K562 (cell line): ENCODE measurements around the gene LANCL1. TPM values are rescaled to one million over a fixed set of nuclear protein-coding genes. Genes with fewer than 3 reads are reported as not detected.

Experiments used
- ATAC-seq: fragments of 200-7000 bp; cut with Tn5 transposase; 3 replicates; pipeline ENCODE4 v1.9.1; 2020; ENCODE audit warnings: moderate library complexity
- BruUV-seq: library from RNA; stranded (reverse); fragments of 400-500 nt; replicated peaks from 2 replicates; lab custom pipeline; 2021; lab: Mats Ljungman, UMichigan
- CTCF ChIA-PET: fragments of 300-600 bp; formaldehyde crosslinking; extraction: SDS; loops from one replicate; lab custom pipeline; 2021; ENCODE audit warnings: low intra/inter-chr PET ratio; lab: Yijun Ruan, JAX
- POLR2A ChIA-PET: fragments of 300-600, 350-650 bp; sonication (Branson Sonifier 250); formaldehyde crosslinking; extraction: SDS; loops from one replicate; lab custom pipeline; 2021; ENCODE audit warnings: antibody characterized with exemption, inconsistent platforms; lab: Yijun Ruan, JAX
- DNase-seq, 4 experiments: peaks; one replicate each; pipeline versions ENCODE4 v3.0.0 to v3.0.0-alpha.2; 2011 to 2018; ENCODE audit warnings: low spot score in 3 of 4, mixed read lengths in 3 of 4; ENCODE audit errors: extremely low read depth in 1 of 4
- FAIRE-seq: peaks from 2 replicates; lab custom pipeline; 2011; peaks lifted over from hg19 to GRCh38; lab: Jason Lieb, UNC
- H2AFZ ChIP-seq: 2 replicates; pipeline ENCODE4 v1.6.0; 2011; ENCODE audit warnings: low read depth, low read length, control low read depth, inconsistent platforms
- H3K27ac ChIP-seq: fragments of 200-600 bp; 3 replicates; pipeline ENCODE4 v1.8.0; 2011; ENCODE audit warnings: low read depth, mild to moderate bottlenecking, control low read depth, inconsistent platforms, low read length, moderate library complexity, mixed read lengths; ENCODE audit errors: extremely low read depth
- H3K27me3 ChIP-seq, 2 experiments: fragments of 300-600 bp in 1 of 2; 2 replicates in 1 of 2; 3 replicates in 1 of 2; pipeline versions ENCODE4 v1.6.0 to v1.8.0; 2011; ENCODE audit warnings: inconsistent platforms in 2 of 2, low read length in 2 of 2, mild to moderate bottlenecking in 1 of 2, mixed read lengths in 1 of 2, moderate library complexity in 1 of 2; ENCODE audit not compliant: control insufficient read depth in 2 of 2, insufficient read depth in 2 of 2
- H3K36me3 ChIP-seq: fragments of 300-600 bp; 3 replicates; pipeline ENCODE4 v1.8.0; 2011; ENCODE audit warnings: mild to moderate bottlenecking, low read length, inconsistent platforms; ENCODE audit not compliant: control insufficient read depth, insufficient read depth
- H3K4me1 ChIP-seq, 2 experiments: fragments of 200-600 bp in 1 of 2; replicated peaks in 1 of 2; 2 replicates in 1 of 2; 3 replicates in 1 of 2; pipeline versions ENCODE4 v1.5.1 to v1.8.0; 2011; ENCODE audit warnings: inconsistent platforms in 2 of 2, low read length in 2 of 2, mild to moderate bottlenecking in 1 of 2, mixed read lengths in 1 of 2, moderate library complexity in 1 of 2; ENCODE audit not compliant: control insufficient read depth in 2 of 2, insufficient read depth in 2 of 2
- H3K4me2 ChIP-seq: 2 replicates; pipeline ENCODE4 v1.6.1; 2011; ENCODE audit warnings: low read length, control low read depth, inconsistent platforms, mixed read lengths; ENCODE audit not compliant: insufficient read depth
- H3K4me3 ChIP-seq: fragments of 200-600 bp; sonication (generic), shearing (Covaris generic); 2 replicates; pipeline ENCODE4 v1.5.1; 2016; ENCODE audit warnings: control low read depth, inconsistent platforms
- H3K79me2 ChIP-seq: fragments of 200-600 bp; 3 replicates; pipeline ENCODE4 v1.8.0; 2011; ENCODE audit warnings: low read length, inconsistent platforms; ENCODE audit not compliant: control insufficient read depth, insufficient read depth
- H3K9ac ChIP-seq, 2 experiments: 2 replicates each; pipeline versions ENCODE4 v1.6.0 to v1.6.1; 2011; ENCODE audit warnings: low read depth in 2 of 2, low read length in 2 of 2, control low read depth in 1 of 2, inconsistent platforms in 1 of 2, mild to moderate bottlenecking in 1 of 2, mixed read lengths in 1 of 2; ENCODE audit not compliant: insufficient read depth in 1 of 2
- H3K9me1 ChIP-seq: one replicate; pipeline ENCODE4 v1.6.0; 2011; ENCODE audit warnings: inconsistent platforms, mild to moderate bottlenecking, low read length, moderate library complexity; ENCODE audit not compliant: control insufficient read depth, insufficient read depth
- H3K9me3 ChIP-seq: replicated peaks from 2 replicates; pipeline ENCODE4 v1.5.1; 2011; ENCODE audit warnings: low read depth, low read length, inconsistent platforms; ENCODE audit not compliant: control insufficient read depth, insufficient read depth
- H4K20me1 ChIP-seq: replicated peaks from 2 replicates; pipeline ENCODE4 v1.6.1; 2011; ENCODE audit warnings: low read length, inconsistent platforms, mixed read lengths; ENCODE audit not compliant: control insufficient read depth, insufficient read depth
- CCAR2 ChIP-seq: fragments of 200-400 bp; formaldehyde crosslinking; IDR thresholded peaks from 2 replicates; pipeline ENCODE4 v1.6.1; 2017; ENCODE audit warnings: mild to moderate bottlenecking, low read depth, low read length
- CHCHD3 ChIP-seq: fragments of 250-450 bp; sonication (Bioruptor Pico); IDR thresholded peaks from 2 replicates; pipeline ENCODE4 v2.1.2; 2022; ENCODE audit warnings: mild to moderate bottlenecking
- CHD1 ChIP-seq: fragments of 200-600 bp; sonication (generic); IDR thresholded peaks from one replicate; pipeline ENCODE4 v1.6.1; 2012; ENCODE audit warnings: mild to moderate bottlenecking, moderate library complexity, low read length, inconsistent platforms
- DEAF1 ChIP-seq: fragments of 450-650 bp; formaldehyde crosslinking; IDR thresholded peaks from 2 replicates; pipeline ENCODE4 v1.4.0; 2020; ENCODE audit warnings: mild to moderate bottlenecking, moderate library complexity
- ELF4 ChIP-seq: fragments of 450-650 bp; formaldehyde crosslinking; IDR thresholded peaks from 2 replicates; pipeline ENCODE4 v1.4.0; 2022; ENCODE audit warnings: missing genetic modification characterization
- NEUROD1 ChIP-seq: fragments of 150-350 bp; IDR thresholded peaks from 2 replicates; pipeline ENCODE4 v1.6.1; 2014; ENCODE audit warnings: borderline replicate concordance, low read length, low read depth; ENCODE audit not compliant: partially characterized antibody
- PCBP1 ChIP-seq: fragments of 200-400 bp; formaldehyde crosslinking; IDR thresholded peaks from 2 replicates; pipeline ENCODE4 v1.6.1; 2018; ENCODE audit warnings: mild to moderate bottlenecking, low read depth, low read length; ENCODE audit not compliant: poor library complexity, severe bottlenecking
- POLR2AphosphoS5 ChIP-seq: IDR thresholded peaks from 2 replicates; pipeline ENCODE4 v1.6.1; 2011; ENCODE audit warnings: mild to moderate bottlenecking, low read depth, low read length, moderate library complexity; ENCODE audit not compliant: control insufficient read depth, insufficient read depth
- RBM14 ChIP-seq: fragments of 200-400 bp; formaldehyde crosslinking; IDR thresholded peaks from 2 replicates; pipeline ENCODE4 v1.6.1; 2018; ENCODE audit warnings: low read depth, mild to moderate bottlenecking, low read length, moderate library complexity, borderline replicate concordance; ENCODE audit not compliant: insufficient read depth
- ZBTB8A ChIP-seq: fragments of 450-650 bp; IDR thresholded peaks from 2 replicates; pipeline ENCODE4 v1.6.1; 2018; ENCODE audit warnings: mild to moderate bottlenecking, moderate library complexity; ENCODE audit not compliant: partially characterized antibody
- ZNF239 ChIP-seq: fragments of 250-450 bp; sonication (Bioruptor Pico); IDR thresholded peaks from 2 replicates; pipeline ENCODE4 v1.4.0; 2020; ENCODE audit warnings: mild to moderate bottlenecking
- ZNF274 ChIP-seq: IDR thresholded peaks from 2 replicates; pipeline ENCODE4 v1.6.1; 2011; ENCODE audit warnings: low read depth, mild to moderate bottlenecking, low read length, moderate library complexity, borderline replicate concordance
- ZNF830 ChIP-seq: fragments of 250-450 bp; sonication (Bioruptor Pico); IDR thresholded peaks from 2 replicates; pipeline ENCODE4 v1.5.0; 2021; ENCODE audit warnings: mild to moderate bottlenecking
- ZSCAN32 ChIP-seq: fragments of 450-650 bp; formaldehyde crosslinking; IDR thresholded peaks from 2 replicates; pipeline ENCODE4 v1.4.0; 2020; ENCODE audit warnings: mild to moderate bottlenecking, moderate library complexity
- WGBS: fragments of 100-300 bp; shearing (Covaris generic); methylation state at CpG from one replicate; pipeline ENCODE4 v1.1.6; 2016; ENCODE audit warnings: low coverage, mixed read lengths; ENCODE audit not compliant: insufficient coverage; ENCODE audit errors: missing lambda C conversion rate; 5-methylcytosine and 5-hydroxymethylcytosine counted together
- in situ Hi-C: fragments of 300-500 bp; cut with MboI; formaldehyde crosslinking; loops from 4 replicates; pipeline ENCODE4 v1.15.0; 2018; ENCODE audit warnings: inconsistent platforms, mixed read lengths
- intact Hi-C: fragments of 100-400 bp; cut with micrococcal nuclease; formaldehyde crosslinking; loops from 2 replicates; pipeline ENCODE4 v1.14.2; 2022
- polyA plus RNA-seq, 8 experiments: library from polyadenylated mRNA; depleted of rRNA in 4 of 8; stranded (reverse) in 5 of 8; unstranded in 3 of 8; fragments of >200 nt; fragmentation: Nextera tagmentation in 2 of 8; fragmentation: Illumina TruSeq in 1 of 8; extraction: Ambion mirVana in 2 of 8; extraction: Trizol in 1 of 8; gene quantifications; 2 replicates each; pipeline versions ENCODE4 v1.2.1 to v1.2.3, GENCODE V29; 2011 to 2014; ENCODE audit warnings: inconsistent platforms in 1 of 8, missing spikeins in 1 of 8
- total RNA-seq, 7 experiments: library from RNA; depleted of rRNA in 6 of 7; stranded (reverse); fragments of >200 nt in 6 of 7; fragmentation: Illumina TruSeq in 2 of 7; extraction: Trizol in 2 of 7; gene quantifications; 2 replicates each; pipeline versions ENCODE4 v1.2.1 to v1.2.3, GENCODE V29; 2011 to 2021; ENCODE audit warnings: low replicate concordance in 1 of 7

Gene LANCL1
- total and polyA plus RNA-seq, 9 of the 15 experiments (the other 6 are each of a cell fraction or from before 2014, with no cell fraction given) = 15.3 to 56.3 (median 30.1) TPM

GRCh38 chr2:210458395-210458794, 18.2 kb downstream of the LANCL1 start:
- Histone ChIP-seq H3K9me1 (no peaks in the 10 kb centered on the region), H2AFZ (no peak overlapping the region), H3K9me3 (no peaks in the 10 kb centered on the region), H4K20me1 (no peaks in the 10 kb centered on the region), H3K9ac (no peak overlapping the region), H3K36me3 (peaks cover 20% of the 10 kb centered on the region; the same call in 2 of the 3 replicates), H3K27ac (no peak overlapping the region), H3K4me2 (no peak overlapping the region), H3K27me3 (no peaks in the 10 kb centered on the region), H3K79me2 (no peaks in the 10 kb centered on the region), H3K4me1 (no peaks in the 10 kb centered on the region), H3K4me3 (no peak overlapping the region)
- TF ChIP-seq CHCHD3 (CRISPR knock-in tag) = no peak
- TF ChIP-seq ELF4 (CRISPR knock-in tag) = no peak
- TF ChIP-seq ZNF274 = no peak
- no peak for TF ChIP-seq PCBP1
- TF ChIP-seq DEAF1 (CRISPR knock-in tag) = no peak
- no peak for TF ChIP-seq ZSCAN32 (CRISPR knock-in tag)
- TF ChIP-seq RBM14 = no peak
- no peak for TF ChIP-seq CHD1
- TF ChIP-seq POLR2AphosphoS5 = no peak
- no peak for TF ChIP-seq ZBTB8A
- no peak for TF ChIP-seq NEUROD1
- no peak for TF ChIP-seq CCAR2
- no peak for TF ChIP-seq ZNF830 (CRISPR knock-in tag)
- no peak for TF ChIP-seq ZNF239 (CRISPR knock-in tag)
- DNase-seq (no peak), FAIRE-seq (no peak), ATAC-seq (no peak)
- ChIA-PET POLR2A (no interaction called here), CTCF (no interaction called here)
- no TSS peak for BruUV-seq
- in situ Hi-C loops = loop anchor here (25.0 kb wide), 1 partner anchor 446 kb away; the partner anchor contains the start of gene RPE
- WGBS = 92% methylated on average over 3 of the region's 4 CpGs
- intact Hi-C loops = no loop called here
